ENCODE results near the gene EVPLL. TPM values are rescaled to one million over a fixed set of nuclear protein-coding genes. Genes with fewer than 3 reads are reported as not detected.
"Not testable (repeated sequence)": the region's sequence is repeated elsewhere in the genome, so short reads cannot be mapped to it uniquely, and the experiment has no call there.

Gene EVPLL
- total and polyA plus RNA-seq, 4 donors: 1.1 to 4.3 (median 3.0) TPM

DNA sequence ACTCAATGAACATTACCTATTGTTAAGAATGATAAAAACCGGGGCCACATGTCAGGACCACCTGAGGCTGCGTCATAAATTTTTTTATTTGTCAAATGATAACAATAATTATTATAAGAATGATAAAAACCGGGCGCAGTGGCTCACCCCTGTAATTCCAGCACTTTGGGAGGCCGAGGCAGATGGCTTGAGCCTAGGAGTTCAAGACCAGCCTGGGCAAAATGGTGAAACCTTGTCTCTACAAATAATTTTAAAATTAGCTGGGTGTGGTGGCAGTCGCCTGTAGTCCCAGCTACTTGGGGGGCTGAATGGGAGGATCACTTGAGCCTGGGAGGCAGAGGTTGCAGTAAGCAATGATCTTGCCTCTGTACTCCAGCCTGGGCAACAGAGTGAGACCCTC is 13.4 kb upstream of the EVPLL start:
- H3K4me1 ChIP-seq (ENCODE audit: control insufficient read depth in 5 of 5, insufficient read depth in 5 of 5, low read length in 5 of 5): peaks cover 0 to 8% (median 0%) of the 10 kb centered on the region in 5 donors
- DNase-seq: no peak
- no peaks in the 10 kb centered on the region for H3K9me3 ChIP-seq (ENCODE audit: control insufficient read depth in 4 of 4, insufficient read depth in 3 of 4, low read length in 3 of 4)
- TF ChIP-seq, protein P1, sequence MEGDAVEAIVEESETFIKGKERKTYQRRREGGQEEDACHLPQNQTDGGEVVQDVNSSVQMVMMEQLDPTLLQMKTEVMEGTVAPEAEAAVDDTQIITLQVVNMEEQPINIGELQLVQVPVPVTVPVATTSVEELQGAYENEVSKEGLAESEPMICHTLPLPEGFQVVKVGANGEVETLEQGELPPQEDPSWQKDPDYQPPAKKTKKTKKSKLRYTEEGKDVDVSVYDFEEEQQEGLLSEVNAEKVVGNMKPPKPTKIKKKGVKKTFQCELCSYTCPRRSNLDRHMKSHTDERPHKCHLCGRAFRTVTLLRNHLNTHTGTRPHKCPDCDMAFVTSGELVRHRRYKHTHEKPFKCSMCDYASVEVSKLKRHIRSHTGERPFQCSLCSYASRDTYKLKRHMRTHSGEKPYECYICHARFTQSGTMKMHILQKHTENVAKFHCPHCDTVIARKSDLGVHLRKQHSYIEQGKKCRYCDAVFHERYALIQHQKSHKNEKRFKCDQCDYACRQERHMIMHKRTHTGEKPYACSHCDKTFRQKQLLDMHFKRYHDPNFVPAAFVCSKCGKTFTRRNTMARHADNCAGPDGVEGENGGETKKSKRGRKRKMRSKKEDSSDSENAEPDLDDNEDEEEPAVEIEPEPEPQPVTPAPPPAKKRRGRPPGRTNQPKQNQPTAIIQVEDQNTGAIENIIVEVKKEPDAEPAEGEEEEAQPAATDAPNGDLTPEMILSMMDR (IDR thresholded peaks at IDR 0.05; ENCODE audit: control extremely low read depth, extremely low read depth): no peak
- H3K36me3 ChIP-seq (ENCODE audit: control insufficient read depth in 4 of 4, insufficient read depth in 4 of 4, low read length in 4 of 4): peaks cover 0 to 1% (median under 1%) of the 10 kb centered on the region in 4 donors
- H3K27me3 ChIP-seq (ENCODE audit: control insufficient read depth in 3 of 3, insufficient read depth in 3 of 3, low read length in 2 of 3): no peaks in the 10 kb centered on the region
- no peak for ATAC-seq (ENCODE audit: insufficient read depth, low FRiP score)
- H3K27ac ChIP-seq (ENCODE audit: low read depth in 1 of 2, low read length in 1 of 2): no peak overlapping the region
- H3K9ac ChIP-seq (ENCODE audit: insufficient read depth in 1 of 2, low read length in 2 of 2): no peak overlapping the region
- 93% methylated on average over 6 of the region's 6 CpGs for WGBS, 2 donors
- no peak overlapping the region for H3K4me3 ChIP-seq

DNA sequence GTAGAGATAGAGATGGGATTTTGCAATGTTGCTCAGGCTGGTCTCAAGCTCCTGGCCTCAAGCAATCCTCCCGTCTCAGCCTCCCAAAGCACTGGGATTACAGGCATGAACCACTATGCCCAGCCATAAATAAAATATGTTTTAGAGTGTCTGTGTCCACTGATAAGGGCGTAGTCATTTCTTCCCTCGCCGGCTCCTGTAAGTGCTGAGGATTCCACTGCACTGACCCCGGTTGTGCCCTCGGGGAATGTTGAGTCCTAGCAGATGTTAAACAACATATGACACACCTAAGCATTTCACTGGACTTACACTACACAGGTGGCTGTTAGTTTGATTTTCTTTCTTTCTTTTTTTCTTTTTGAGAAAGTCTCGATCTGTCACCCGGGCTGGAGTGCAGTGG is 8.6 kb upstream of the EVPLL start:
- no peak overlapping the region for H3K27ac ChIP-seq (ENCODE audit: low read depth in 1 of 2, low read length in 1 of 2)
- no peak overlapping the region for H3K4me3 ChIP-seq
- H3K9ac ChIP-seq (ENCODE audit: insufficient read depth in 1 of 2, low read length in 2 of 2): no peak overlapping the region
- DNase-seq (no peak), ATAC-seq (ENCODE audit: insufficient read depth, low FRiP score) (no peak)
- no peaks in the 10 kb centered on the region for H3K4me1 ChIP-seq (ENCODE audit: control insufficient read depth in 5 of 5, insufficient read depth in 5 of 5, low read length in 5 of 5)
- H3K27me3 ChIP-seq (ENCODE audit: control insufficient read depth in 3 of 3, insufficient read depth in 3 of 3, low read length in 2 of 3): no peaks in the 10 kb centered on the region
- no peaks in the 10 kb centered on the region for H3K9me3 ChIP-seq (ENCODE audit: control insufficient read depth in 4 of 4, insufficient read depth in 3 of 4, low read length in 3 of 4)
- TF ChIP-seq, protein P1 (IDR thresholded peaks at IDR 0.05; ENCODE audit: control extremely low read depth, extremely low read depth): no peak
- no peaks in the 10 kb centered on the region for H3K36me3 ChIP-seq (ENCODE audit: control insufficient read depth in 4 of 4, insufficient read depth in 4 of 4, low read length in 4 of 4)
- WGBS, 2 donors: 84% methylated on average over 8 of the region's 8 CpGs

DNA sequence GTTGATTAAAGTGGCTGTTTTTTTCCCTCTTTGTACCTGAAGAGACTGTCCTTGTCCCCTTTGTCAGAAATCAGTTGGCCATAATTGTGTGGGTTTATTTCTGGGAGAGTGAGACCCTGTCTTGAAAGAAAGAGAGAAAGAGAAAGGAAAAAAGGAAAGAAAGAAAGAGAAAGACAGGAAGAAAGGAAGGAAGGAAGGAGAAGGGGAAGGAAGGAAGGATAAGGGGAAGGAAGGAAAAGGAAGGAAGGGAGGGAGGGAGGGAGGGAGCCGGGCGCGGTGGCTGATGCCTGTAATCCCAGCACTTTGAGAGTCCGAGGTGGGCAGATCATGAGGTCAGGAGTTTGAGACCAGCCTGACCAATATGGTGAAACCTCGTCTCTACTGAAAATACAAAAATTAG is 6.8 kb upstream of the EVPLL start:
- Histone ChIP-seq H3K9me3 (ENCODE audit: control insufficient read depth in 4 of 4, insufficient read depth in 3 of 4, low read length in 3 of 4) (no peaks in the 10 kb centered on the region), H3K27ac (ENCODE audit: low read depth in 1 of 2, low read length in 1 of 2) (no peak overlapping the region), H3K27me3 (ENCODE audit: control insufficient read depth in 3 of 3, insufficient read depth in 3 of 3, low read length in 2 of 3) (no peaks in the 10 kb centered on the region), H3K4me1 (ENCODE audit: control insufficient read depth in 5 of 5, insufficient read depth in 5 of 5, low read length in 5 of 5) (no peaks in the 10 kb centered on the region), H3K36me3 (ENCODE audit: control insufficient read depth in 4 of 4, insufficient read depth in 4 of 4, low read length in 4 of 4) (no peaks in the 10 kb centered on the region), H3K9ac (ENCODE audit: insufficient read depth in 1 of 2, low read length in 2 of 2) (no peak overlapping the region), H3K4me3 (no peak overlapping the region)
- no peak for DNase-seq
- no peak for ATAC-seq (ENCODE audit: insufficient read depth, low FRiP score)
- 51 to 59% methylated on average over 5 of the region's 5 CpGs for WGBS, 2 donors
- TF ChIP-seq, protein P1 (IDR thresholded peaks at IDR 0.05; ENCODE audit: control extremely low read depth, extremely low read depth): no peak

DNA sequence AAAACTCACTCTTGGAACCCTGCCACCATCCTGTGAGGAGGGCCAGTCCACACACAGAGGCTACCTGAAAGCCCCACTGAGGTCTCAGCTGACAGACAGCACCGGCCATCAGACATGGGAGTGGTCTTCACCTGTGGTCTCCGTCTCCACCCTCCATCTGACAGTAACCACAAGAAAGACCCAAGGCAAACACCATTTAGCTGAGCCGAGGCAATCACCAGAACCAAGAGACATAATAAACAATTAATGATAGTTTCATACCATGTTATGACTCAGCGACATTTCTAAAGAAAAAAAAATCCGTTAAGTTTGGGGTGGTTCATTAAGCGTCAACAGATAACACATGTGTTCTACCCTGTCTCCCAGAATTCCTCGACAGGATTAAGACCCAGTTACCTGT is 6.1 kb upstream of the EVPLL start:
- no peaks in the 10 kb centered on the region for H3K4me1 ChIP-seq (ENCODE audit: control insufficient read depth in 5 of 5, insufficient read depth in 5 of 5, low read length in 5 of 5)
- TF ChIP-seq, protein P1 (IDR thresholded peaks at IDR 0.05; ENCODE audit: control extremely low read depth, extremely low read depth): no peak
- ATAC-seq (ENCODE audit: insufficient read depth, low FRiP score): no peak
- H3K4me3 ChIP-seq: no peak overlapping the region
- no peak for DNase-seq
- no peak overlapping the region for H3K9ac ChIP-seq (ENCODE audit: insufficient read depth in 1 of 2, low read length in 2 of 2)
- H3K9me3 ChIP-seq (ENCODE audit: control insufficient read depth in 4 of 4, insufficient read depth in 3 of 4, low read length in 3 of 4): no peaks in the 10 kb centered on the region
- 74 to 87% methylated on average over 7 of the region's 7 CpGs for WGBS, 2 donors
- no peaks in the 10 kb centered on the region for H3K36me3 ChIP-seq (ENCODE audit: control insufficient read depth in 4 of 4, insufficient read depth in 4 of 4, low read length in 4 of 4)
- no peak overlapping the region for H3K27ac ChIP-seq (ENCODE audit: low read depth in 1 of 2, low read length in 1 of 2)
- no peaks in the 10 kb centered on the region for H3K27me3 ChIP-seq (ENCODE audit: control insufficient read depth in 3 of 3, insufficient read depth in 3 of 3, low read length in 2 of 3)

DNA sequence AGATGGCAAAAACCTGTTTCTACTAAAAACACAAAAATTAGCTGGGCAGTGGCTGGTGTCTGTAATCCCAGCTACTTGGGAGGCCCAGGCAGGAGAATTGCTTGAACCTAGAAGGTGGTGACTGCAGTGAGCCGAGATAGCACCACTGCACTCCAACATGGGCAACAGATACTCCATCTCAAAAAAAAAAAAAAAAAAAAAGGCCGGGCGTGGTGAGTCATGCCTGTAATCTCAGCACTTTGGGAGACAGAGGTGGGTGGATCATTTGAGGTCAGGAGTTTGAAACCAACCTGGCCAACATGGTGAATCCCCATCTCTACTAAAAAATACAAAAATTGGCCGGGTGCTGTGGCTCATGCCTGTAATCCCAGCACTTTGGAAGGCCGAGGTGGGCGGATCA is 4.4 kb upstream of the EVPLL start:
- not testable (repeated sequence) for H3K27me3 ChIP-seq (ENCODE audit: control insufficient read depth in 3 of 3, insufficient read depth in 3 of 3, low read length in 2 of 3); H3K36me3 ChIP-seq (ENCODE audit: control insufficient read depth in 4 of 4, insufficient read depth in 4 of 4, low read length in 4 of 4); H3K27ac ChIP-seq (ENCODE audit: low read depth in 1 of 2, low read length in 1 of 2); H3K4me1 ChIP-seq (ENCODE audit: control insufficient read depth in 5 of 5, insufficient read depth in 5 of 5, low read length in 5 of 5); ATAC-seq (ENCODE audit: insufficient read depth, low FRiP score); DNase-seq; H3K9ac ChIP-seq (ENCODE audit: insufficient read depth in 1 of 2, low read length in 2 of 2); H3K4me3 ChIP-seq; H3K9me3 ChIP-seq (ENCODE audit: control insufficient read depth in 4 of 4, insufficient read depth in 3 of 4, low read length in 3 of 4)
- WGBS, 2 donors: 81 to 97% methylated on average over 6 of the region's 6 CpGs
